Adrenal gland (tissue), 12 donors: ENCODE data around the gene PPP6C. TPM values are rescaled to one million over a fixed set of nuclear protein-coding genes. Genes with fewer than 3 reads are reported as not detected.
A peak's percentile ranks its signal among the peaks of the same experiment; 100 is the strongest.
"Not testable (repeated sequence)": the region's sequence is repeated elsewhere in the genome, so short reads cannot be mapped to it uniquely, and the experiment has no call there.

Experiments used
- DNase-seq, 7 donors: peaks; one replicate each; pipeline ENCODE4 v3.0.0-alpha.2; 2019 to 2020
- H3K27ac ChIP-seq, 5 donors: fragments of 200-600 bp; sonication (generic) in 4 of 5; 1 replicate in 3 of 5; 2 replicates in 2 of 5; pipeline versions ENCODE4 v1.5.1 to v1.8.0; 2016 to 2020; ENCODE audit warnings: mild to moderate bottlenecking in 1 of 5
- H3K27me3 ChIP-seq: fragments of 200-600 bp; 2 replicates; pipeline ENCODE4 v1.8.0; 2021
- H3K36me3 ChIP-seq, 2 donors: fragments of 200-600 bp; replicated peaks in 1 of 2; 1 replicate in 1 of 2; 2 replicates in 1 of 2; pipeline versions ENCODE4 v1.5.1 to v1.8.0; 2018 to 2022
- H3K4me1 ChIP-seq, 2 donors: fragments of 200-600 bp; replicated peaks in 1 of 2; 1 replicate in 1 of 2; 2 replicates in 1 of 2; pipeline versions ENCODE4 v1.5.1 to v1.8.0; 2018 to 2021
- H3K4me3 ChIP-seq, 4 donors: fragments of 200-600 bp; sonication (generic) in 3 of 4; one replicate each; pipeline ENCODE4 v1.5.1; 2016 to 2018
- H3K9me3 ChIP-seq, 3 donors: fragments of 200-600 bp; sonication (generic) in 1 of 3; replicated peaks in 1 of 3; 1 replicate in 2 of 3; 2 replicates in 1 of 3; pipeline versions ENCODE4 v1.5.1 to v1.8.0; 2016 to 2021
- POLR2A ChIP-seq, 2 donors: fragments of 450-650 bp; IDR thresholded peaks; one replicate each; pipeline ENCODE4 v1.6.1; 2017; ENCODE audit warnings: antibody characterized with exemption in 2 of 2, mild to moderate bottlenecking in 2 of 2, moderate library complexity in 1 of 2
- whole genome bisulfite sequencing, 4 donors: extraction: QIAGEN DNeasy Blood & Tissue Kit in 2 of 4; methylation state at CpG; one replicate each; pipeline versions ENCODE4 v1.1.5 to v1.1.7; 2013 to 2017; 5-methylcytosine and 5-hydroxymethylcytosine counted together
- intact Hi-C, 2 donors: fragments of 100-400 bp; cut with DNase I; formaldehyde crosslinking; loops; one replicate each; pipeline versions ENCODE4 v1.14.1 to v1.15.0; 2022 to 2023
- polyA plus RNA-seq, 3 donors: library from polyadenylated mRNA; stranded (reverse); fragments of 200-250 nt in 2 of 3; fragments of 350-450 nt in 1 of 3; fragmentation: Illumina TruSeq in 1 of 3; extraction: RNeasy Lipid Tissue Mini Kit (QIAGEN cat#74804) in 1 of 3; gene quantifications; one replicate each; pipeline ENCODE4 v1.2.3, GENCODE V29; 2013 to 2014
- total RNA-seq, 9 donors: library from RNA; depleted of rRNA in 4 of 9; stranded (reverse); fragments of >200 nt in 4 of 9; fragments of 120-200 nt in 1 of 9; fragmentation: NEBNext Ultra II Directional in 1 of 9; extraction: Animal tissue kit (Norgen Biotek cat#: 25700) in 1 of 9; gene quantifications; one replicate each; pipeline versions ENCODE4 v1.1.0 to v1.2.4, GENCODE V29; 2013 to 2023
- TF ChIP-seq, protein P1 (sequence below), 6 experiments: fragments of 450-650 bp in 4 of 6; fragments of 200-600 bp in 2 of 6; sonication (generic) in 1 of 6; IDR thresholded peaks; 1 replicate in 5 of 6; 2 replicates in 1 of 6; pipeline versions ENCODE4 v1.5.1 to v1.8.0; 2016 to 2021; ENCODE audit warnings: antibody characterized with exemption in 6 of 6, mild to moderate bottlenecking in 2 of 6, moderate library complexity in 1 of 6
- donor health status: healthy with polysubstance abuse.
- donor health status: Bipolar disorder and iron deficiency.
- donor health status: DM: yes; HTN: yes; CAD: no.
- donor health status: DM: no; HTN: no; CAD: no.
- donor health status: DM: no; HTN: no; CAD: no.
- donor health status: DM: yes; HTN: yes; CAD: no.

PPP6C gene
- total and polyA plus RNA-seq, 12 donors, result 15.9 to 71.1 (median 46.3) TPM

DNA sequence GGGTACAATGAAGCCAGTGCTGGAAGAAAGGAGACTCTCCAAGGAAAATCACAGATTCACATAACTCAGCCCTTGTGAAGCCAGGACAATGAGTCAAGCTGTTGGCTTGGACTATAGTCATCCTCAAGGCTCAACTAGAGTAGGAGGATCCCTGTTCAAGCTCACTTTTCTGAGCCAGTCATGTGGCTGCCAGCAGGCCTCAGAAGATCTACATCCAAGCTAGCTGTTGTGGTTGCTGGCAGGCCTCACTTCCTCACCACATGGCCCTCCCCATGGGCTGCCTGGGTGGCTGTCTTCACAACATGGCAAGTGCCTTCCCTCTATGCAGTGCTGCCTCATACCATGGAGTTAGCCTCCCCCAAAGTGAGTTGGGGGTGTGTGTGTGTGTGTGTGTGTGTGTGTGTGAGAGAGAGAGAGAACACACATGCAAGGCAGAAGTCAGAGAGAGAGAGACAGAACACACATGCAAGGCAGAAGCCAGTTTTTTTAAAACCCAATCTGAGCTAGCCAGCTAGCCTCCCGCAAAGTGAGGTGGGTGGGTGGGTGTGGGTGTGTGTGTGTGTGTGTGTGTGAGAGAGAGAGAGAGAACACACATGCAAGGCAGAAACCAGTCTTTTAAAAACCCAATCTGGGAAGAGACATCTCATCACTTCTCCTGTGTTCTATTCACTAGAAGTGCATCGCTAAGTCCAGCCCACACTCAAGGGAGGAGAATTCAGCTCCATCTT, 63.4 kb downstream of the PPP6C start:
- no peak overlapping the region for H3K4me3 ChIP-seq
- H3K36me3 ChIP-seq, result no peaks in the 10 kb centered on the region
- peak in 1 of 2 donors; percentile 29 for TF ChIP-seq POLR2A (IDR thresholded peaks at IDR 0.05)
- TF ChIP-seq, protein P1, sequence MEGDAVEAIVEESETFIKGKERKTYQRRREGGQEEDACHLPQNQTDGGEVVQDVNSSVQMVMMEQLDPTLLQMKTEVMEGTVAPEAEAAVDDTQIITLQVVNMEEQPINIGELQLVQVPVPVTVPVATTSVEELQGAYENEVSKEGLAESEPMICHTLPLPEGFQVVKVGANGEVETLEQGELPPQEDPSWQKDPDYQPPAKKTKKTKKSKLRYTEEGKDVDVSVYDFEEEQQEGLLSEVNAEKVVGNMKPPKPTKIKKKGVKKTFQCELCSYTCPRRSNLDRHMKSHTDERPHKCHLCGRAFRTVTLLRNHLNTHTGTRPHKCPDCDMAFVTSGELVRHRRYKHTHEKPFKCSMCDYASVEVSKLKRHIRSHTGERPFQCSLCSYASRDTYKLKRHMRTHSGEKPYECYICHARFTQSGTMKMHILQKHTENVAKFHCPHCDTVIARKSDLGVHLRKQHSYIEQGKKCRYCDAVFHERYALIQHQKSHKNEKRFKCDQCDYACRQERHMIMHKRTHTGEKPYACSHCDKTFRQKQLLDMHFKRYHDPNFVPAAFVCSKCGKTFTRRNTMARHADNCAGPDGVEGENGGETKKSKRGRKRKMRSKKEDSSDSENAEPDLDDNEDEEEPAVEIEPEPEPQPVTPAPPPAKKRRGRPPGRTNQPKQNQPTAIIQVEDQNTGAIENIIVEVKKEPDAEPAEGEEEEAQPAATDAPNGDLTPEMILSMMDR (IDR thresholded peaks at IDR 0.05), result no peak
- intact Hi-C loops, result no loop called here
- no peaks in the 10 kb centered on the region for H3K9me3 ChIP-seq
- peak; percentile 77 to 96 (median 93) for DNase-seq
- H3K27me3 ChIP-seq, result no peaks in the 10 kb centered on the region
- H3K4me1 ChIP-seq, result peaks cover 0 to 6% of the 10 kb centered on the region in 2 donors
- peak overlapping the region; percentile 69 to 89 (median 74) for H3K27ac ChIP-seq
- WGBS, 4 donors, result 63 to 82% (median 76%) methylated on average over 2 of the region's 2 CpGs

DNA sequence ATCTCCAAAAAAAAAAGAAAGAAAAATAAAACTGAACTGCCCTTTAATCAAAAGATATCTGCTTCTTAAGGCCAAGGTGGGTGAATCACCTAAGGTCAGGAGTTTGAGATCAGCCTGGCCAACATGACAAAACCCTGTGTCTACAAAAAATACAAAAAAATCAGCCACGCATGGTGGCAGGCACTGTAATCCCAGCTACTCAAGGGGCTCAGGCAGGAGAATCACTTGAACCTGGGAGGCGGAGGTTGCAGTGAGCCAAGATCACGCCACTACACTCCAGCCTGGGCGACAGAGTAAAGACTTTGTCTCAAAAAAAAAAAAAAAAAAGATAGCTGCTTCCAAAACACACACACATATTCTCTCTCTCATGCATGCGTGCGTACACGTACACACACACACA, 64.1 kb downstream of the PPP6C start:
- Histone ChIP-seq H3K36me3 (no peaks in the 10 kb centered on the region), H3K27me3 (no peaks in the 10 kb centered on the region), H3K9me3 (no peaks in the 10 kb centered on the region), H3K4me3 (no peak overlapping the region), H3K27ac (peak overlapping the region; percentile 69 to 89 (median 74)), H3K4me1 (peaks cover 0 to 6% of the 10 kb centered on the region in 2 donors)
- TF ChIP-seq, protein P1 (IDR thresholded peaks at IDR 0.05), result no peak
- TF ChIP-seq POLR2A (IDR thresholded peaks at IDR 0.05), result peak in 1 of 2 donors; percentile 8
- 42 to 48% (median 46%) methylated on average over 7 of the region's 7 CpGs for WGBS, 4 donors
- intact Hi-C loops, result no loop called here
- DNase-seq, result peak in 5 of 7 donors; percentile 37 to 72 (median 48)

DNA sequence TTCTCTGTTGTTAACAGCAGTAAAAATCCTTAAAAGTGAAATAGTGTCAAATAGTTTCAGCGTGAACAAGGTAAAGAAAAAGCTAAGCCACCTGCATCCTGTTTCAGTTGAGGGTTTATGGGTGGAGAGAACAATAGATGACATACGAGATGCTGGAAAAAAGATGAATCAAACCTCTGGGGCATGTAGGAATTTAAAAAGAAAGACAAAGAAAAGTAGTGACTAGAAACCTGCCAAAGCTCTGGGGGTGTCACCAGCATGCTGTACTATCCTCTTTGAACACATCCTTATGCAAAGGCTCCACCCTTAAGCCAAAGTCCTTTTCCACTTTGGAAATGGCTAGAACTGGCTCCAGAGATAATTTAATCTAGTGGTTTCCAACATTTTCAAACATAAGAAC, 68.5 kb downstream of the PPP6C start:
- no peak overlapping the region for H3K27ac ChIP-seq
- no peaks in the 10 kb centered on the region for H3K9me3 ChIP-seq
- H3K4me1 ChIP-seq, result peaks cover 0 to 6% of the 10 kb centered on the region in 2 donors
- no peaks in the 10 kb centered on the region for H3K27me3 ChIP-seq
- no peak overlapping the region for H3K4me3 ChIP-seq
- no peak for TF ChIP-seq POLR2A (IDR thresholded peaks at IDR 0.05)
- TF ChIP-seq, protein P1 (IDR thresholded peaks at IDR 0.05), result no peak
- intact Hi-C loops, result no loop called here
- WGBS, 4 donors, result 66 to 81% (median 74%) methylated on average over 2 of the region's 2 CpGs
- H3K36me3 ChIP-seq, result no peaks in the 10 kb centered on the region
- DNase-seq, result no peak

DNA sequence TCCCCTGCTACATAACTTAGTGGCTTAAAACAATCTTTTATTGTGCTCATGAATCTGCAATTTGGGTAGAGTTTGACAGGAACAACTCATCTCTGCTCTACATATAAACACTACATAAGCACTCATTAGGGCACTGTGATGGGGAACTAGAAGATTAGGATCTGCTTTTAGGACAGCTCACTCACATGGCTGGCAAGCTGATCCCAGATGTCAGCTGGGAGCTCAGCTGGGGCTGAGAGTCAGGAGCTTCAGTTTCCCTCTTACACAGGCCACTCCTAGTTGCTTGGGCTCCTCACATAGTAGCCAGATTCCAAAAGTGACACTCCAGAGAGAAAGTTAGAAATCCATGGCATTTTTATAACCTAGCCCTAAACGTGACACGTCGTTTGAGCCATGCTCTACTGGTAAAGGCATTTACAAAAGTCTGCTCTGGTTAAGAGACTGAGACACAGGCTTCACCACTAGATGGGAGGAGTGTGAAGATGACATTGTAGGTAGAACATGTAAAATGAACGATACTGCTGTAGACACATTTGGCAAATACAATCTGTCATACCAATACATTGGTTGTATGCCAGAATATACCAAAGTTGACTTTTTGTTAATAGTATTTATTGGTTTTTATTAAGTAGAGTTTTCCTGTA, 69.8 kb downstream of the PPP6C start:
- no peak for TF ChIP-seq POLR2A (IDR thresholded peaks at IDR 0.05)
- TF ChIP-seq, protein P1 (IDR thresholded peaks at IDR 0.05), result no peak
- Histone ChIP-seq H3K27me3 (no peaks in the 10 kb centered on the region), H3K4me1 (no peaks in the 10 kb centered on the region), H3K27ac (peak overlapping the region in 1 of 5 donors; percentile 38), H3K4me3 (no peak overlapping the region), H3K9me3 (no peaks in the 10 kb centered on the region), H3K36me3 (no peaks in the 10 kb centered on the region)
- peak in 2 of 7 donors; percentile 24 to 35 for DNase-seq
- intact Hi-C loops, result no loop called here
- WGBS, 4 donors, result 71 to 78% (median 73%) methylated on average over 4 of the region's 4 CpGs

DNA sequence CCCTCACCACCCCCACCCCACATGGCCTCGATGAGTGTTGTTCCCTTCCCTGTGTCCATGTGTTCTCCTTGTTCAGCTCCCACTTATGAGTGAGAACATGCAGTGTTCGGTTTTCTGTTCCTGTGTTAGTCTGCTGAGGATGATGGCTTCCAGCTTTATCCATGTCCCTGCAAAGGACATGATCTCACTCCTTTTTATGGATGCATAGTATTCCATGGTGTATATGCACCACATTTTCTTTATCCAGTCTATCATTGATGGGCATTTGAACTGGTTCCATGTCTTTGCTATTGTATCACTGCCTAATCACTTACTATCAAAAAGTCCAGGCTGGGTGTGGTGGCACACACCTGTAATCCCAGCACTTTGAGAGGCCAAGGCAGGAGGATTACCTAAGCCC, 70.9 kb downstream of the PPP6C start:
- intact Hi-C loops, H3K27ac ChIP-seq, H3K4me3 ChIP-seq, H3K36me3 ChIP-seq, H3K27me3 ChIP-seq, H3K4me1 ChIP-seq, DNase-seq, H3K9me3 ChIP-seq: not testable (repeated sequence)
- 65 to 100% (median 95%) methylated on average over 2 of the region's 2 CpGs for WGBS, 4 donors

DNA sequence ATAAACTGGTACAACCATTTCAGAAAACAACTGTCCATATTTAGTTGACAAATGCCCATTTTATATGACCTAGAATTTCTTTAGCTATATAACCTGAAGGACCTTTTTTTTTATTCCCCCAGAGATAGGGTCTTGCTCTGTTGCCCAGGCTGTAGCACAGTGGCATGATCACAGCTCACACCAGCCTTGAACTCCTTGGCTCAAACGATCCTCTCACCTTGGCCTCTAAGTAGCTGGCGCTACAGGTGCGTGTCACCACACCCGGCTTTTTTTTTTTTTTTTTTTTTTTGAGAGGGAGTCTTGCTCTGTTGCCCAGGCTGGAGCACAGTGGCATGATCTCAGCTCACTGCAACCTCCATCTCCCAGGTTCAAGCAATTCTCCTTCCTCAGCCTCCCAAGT, 75.1 kb downstream of the PPP6C start:
- H3K36me3 ChIP-seq, H3K27me3 ChIP-seq, intact Hi-C loops, DNase-seq, H3K27ac ChIP-seq, H3K9me3 ChIP-seq, H3K4me1 ChIP-seq, H3K4me3 ChIP-seq: not testable (repeated sequence)
- WGBS, 4 donors, result 71 to 92% (median 83%) methylated on average over 4 of the region's 4 CpGs
